Hippocampal formation (tissue), 2 donors: ENCODE measurements around the gene RNASEH2B.

Source experiments
- DNase-seq, 2 donors: peaks; one replicate each; lab custom pipeline; 2025; lab: John Stamatoyannopoulos, UW

The RNASEH2B gene

GRCh38 chr13:50908371-50908770 lies 1.2 kb upstream of the RNASEH2B start:
- DNase-seq = no peak

- peak in 1 of 2 donors; percentile 70 for DNase-seq
Observed at GRCh38 chr13:50910485-50910805, 854 bp downstream of the RNASEH2B start.

- DNase-seq = no peak
Observed at GRCh38 chr13:50911081-50911631, 1.6 kb downstream of the RNASEH2B start.

GRCh38 chr13:50911937-50912795 lies 2.6 kb downstream of the RNASEH2B start:
- DNase-seq = peak; percentile 62 to 64

- no peak for DNase-seq
Observed at GRCh38 chr13:50912851-50913250, 3.3 kb downstream of the RNASEH2B start.

GRCh38 chr13:50914176-50914700 lies 4.6 kb downstream of the RNASEH2B start:
- no peak for DNase-seq

GRCh38 chr13:50914848-50915247 lies 5.3 kb downstream of the RNASEH2B start:
- no peak for DNase-seq

GRCh38 chr13:50915565-50915964 lies 6.0 kb downstream of the RNASEH2B start:
- no peak for DNase-seq

- DNase-seq = peak in 1 of 2 donors; percentile 28
Observed at GRCh38 chr13:50916701-50917184, 7.2 kb downstream of the RNASEH2B start.

- DNase-seq = no peak
Observed at GRCh38 chr13:50917572-50917971, 8.0 kb downstream of the RNASEH2B start.

- DNase-seq = no peak
Observed at GRCh38 chr13:50918567-50918966, 9.0 kb downstream of the RNASEH2B start.

GRCh38 chr13:50919277-50919676 lies 9.7 kb downstream of the RNASEH2B start:
- DNase-seq = no peak

GRCh38 chr13:50921706-50922105 lies 12.1 kb downstream of the RNASEH2B start:
- no peak for DNase-seq

GRCh38 chr13:50923272-50923671 lies 13.7 kb downstream of the RNASEH2B start:
- DNase-seq = no peak

- DNase-seq = no peak
Observed at GRCh38 chr13:50924025-50924424, 14.4 kb downstream of the RNASEH2B start.

GRCh38 chr13:50927701-50928100 lies 18.1 kb downstream of the RNASEH2B start:
- no peak for DNase-seq

GRCh38 chr13:50928102-50928501 lies 18.5 kb downstream of the RNASEH2B start:
- DNase-seq = no peak

GRCh38 chr13:50928659-50929462 lies 19.3 kb downstream of the RNASEH2B start:
- no peak for DNase-seq

- no peak for DNase-seq
Observed at GRCh38 chr13:50932091-50932490, 22.5 kb downstream of the RNASEH2B start.

- no peak for DNase-seq
Observed at GRCh38 chr13:50934735-50935435, 25.3 kb downstream of the RNASEH2B start.

- DNase-seq = no peak
Observed at GRCh38 chr13:50936679-50937078, 27.1 kb downstream of the RNASEH2B start.

GRCh38 chr13:50940509-50940908 lies 30.9 kb downstream of the RNASEH2B start:
- DNase-seq = no peak
